Hematopoietic multipotent progenitor cell treated with erythropoietin and hydrocortisone succinate and interleukin-3 and kit ligand, for 15 days (in vitro differentiated cells): Measurements from ENCODE around the gene TRAF6.
"Not testable (repeated sequence)": the region's sequence is repeated elsewhere in the genome, so short reads cannot be mapped to it uniquely, and the experiment has no call there.

Experiments used
- DNase-seq: peaks from one replicate; pipeline ENCODE4 v3.0.0-alpha.2; 2015; ENCODE audit warnings: low spot score

TRAF6 gene

DNA sequence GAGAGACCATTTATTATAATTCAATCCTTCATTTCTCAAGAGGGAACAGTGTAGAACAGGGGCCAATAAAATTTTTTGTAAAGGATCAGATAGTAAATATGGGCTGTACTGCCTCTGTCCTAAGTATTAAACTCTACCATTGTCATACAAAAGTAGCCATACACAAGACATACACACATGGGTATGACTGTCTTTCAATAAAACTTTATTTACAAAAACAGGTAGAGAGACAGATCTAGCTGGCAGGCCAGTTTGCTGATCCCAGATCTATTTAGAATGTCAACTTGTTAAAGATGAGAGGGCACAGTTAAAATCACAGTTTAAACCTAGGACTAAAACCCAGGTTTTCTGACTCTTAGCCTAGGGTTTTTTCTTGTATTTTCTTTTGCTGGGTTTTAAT is 16.7 kb downstream of the TRAF6 start:
- DNase-seq, result no peak

DNA sequence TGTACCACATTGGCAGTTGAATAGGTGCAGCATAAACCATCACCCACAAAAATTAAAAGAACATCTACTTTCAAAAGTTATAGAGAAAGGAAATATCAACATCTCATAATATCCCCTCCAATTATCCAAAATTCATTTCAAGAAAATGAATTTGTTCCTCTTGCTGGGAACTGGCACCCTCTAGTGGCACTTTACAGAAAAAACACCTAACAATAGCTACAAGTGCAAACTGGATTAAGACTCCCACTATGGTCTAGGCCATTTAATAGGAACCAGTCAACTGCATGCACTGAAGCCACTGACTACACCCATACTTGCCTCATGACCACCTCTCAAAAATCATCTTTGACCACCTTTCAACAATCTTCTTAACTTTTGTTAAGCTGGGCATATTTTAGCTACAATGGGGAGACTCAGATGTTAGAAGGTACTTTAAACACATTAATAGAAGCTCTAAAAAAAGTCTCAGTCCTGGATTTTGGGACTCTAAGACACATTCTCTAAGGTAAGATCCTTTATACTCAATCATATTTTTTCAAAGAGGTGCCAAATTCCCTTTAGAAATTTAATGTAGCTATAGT is 17.3 kb downstream of the TRAF6 start:
- peak; percentile 69 for DNase-seq

DNA sequence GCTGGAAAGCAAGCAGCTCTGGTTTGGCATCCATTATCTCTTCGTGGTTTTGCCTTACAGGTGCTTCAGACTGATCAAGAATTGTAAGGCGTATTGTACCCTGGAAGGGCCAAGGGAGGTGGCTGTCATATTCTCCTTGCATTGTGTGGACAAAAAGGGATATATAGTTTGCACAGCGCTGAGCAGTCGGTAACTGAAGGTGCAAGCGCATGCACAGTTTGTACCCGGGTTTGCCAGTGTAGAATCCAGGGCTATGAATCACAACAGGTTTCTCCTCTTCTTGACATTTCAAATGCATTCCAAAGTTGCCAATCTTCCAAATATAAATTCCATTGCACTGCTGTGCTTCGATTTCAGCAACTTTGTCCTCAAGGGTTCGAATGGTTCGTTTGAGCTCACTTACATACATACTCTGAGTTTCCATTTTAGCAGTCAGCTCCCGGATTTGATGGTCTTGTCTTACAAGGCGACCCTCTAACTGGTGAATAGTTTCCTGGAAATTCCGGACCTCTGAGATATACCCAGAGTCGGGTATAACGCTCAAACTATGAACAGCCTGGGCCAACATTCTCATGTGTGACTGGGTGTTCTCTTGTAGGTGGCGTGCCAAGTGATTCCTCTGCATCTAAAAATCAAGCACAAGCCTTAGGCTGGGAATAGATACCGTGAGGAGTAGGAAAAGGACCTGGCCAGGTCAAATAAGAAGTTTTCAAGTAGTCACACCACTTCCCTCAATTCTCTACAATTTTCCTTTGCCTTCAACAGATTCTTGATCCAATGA is 19.9 kb downstream of the TRAF6 start:
- no peak for DNase-seq

DNA sequence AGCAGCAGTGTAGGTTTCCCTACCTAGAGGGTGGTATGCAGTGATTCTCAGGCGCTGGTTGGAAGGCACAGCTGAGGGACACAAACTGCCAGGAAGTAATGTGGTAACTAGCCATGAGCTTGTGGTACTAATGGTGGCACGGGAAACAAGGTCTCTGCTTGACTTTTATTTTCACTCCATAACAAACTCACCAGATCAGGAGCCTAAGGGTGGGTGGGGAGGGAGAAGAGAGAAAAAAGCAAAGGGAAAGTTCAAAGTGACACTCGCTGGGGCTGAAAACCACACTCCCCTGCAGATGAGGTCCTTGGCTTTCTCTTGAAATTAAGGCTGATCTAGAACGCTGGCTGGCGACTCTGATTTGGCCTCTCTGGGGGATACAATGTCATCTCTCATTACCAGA is 22.0 kb downstream of the TRAF6 start:
- no peak for DNase-seq

DNA sequence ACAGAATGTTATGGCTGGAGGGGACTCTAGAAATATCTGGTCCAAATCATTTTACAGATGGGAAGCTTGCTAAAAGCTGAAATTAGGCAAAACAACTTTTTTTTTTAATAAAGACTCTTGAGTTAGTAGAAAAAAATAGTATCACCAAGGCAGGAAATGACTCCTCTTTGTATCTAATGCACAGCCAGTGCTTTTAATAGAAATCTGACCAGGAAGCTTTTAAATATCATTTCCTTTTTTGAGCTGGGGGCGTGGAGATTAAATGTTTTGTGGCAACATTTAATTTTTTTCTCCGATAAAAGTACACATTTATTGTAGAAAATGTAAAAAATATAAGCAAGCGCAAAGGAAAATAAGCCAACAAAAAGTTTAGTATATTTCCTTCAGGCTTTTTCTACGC is 22.5 kb downstream of the TRAF6 start:
- no peak for DNase-seq

DNA sequence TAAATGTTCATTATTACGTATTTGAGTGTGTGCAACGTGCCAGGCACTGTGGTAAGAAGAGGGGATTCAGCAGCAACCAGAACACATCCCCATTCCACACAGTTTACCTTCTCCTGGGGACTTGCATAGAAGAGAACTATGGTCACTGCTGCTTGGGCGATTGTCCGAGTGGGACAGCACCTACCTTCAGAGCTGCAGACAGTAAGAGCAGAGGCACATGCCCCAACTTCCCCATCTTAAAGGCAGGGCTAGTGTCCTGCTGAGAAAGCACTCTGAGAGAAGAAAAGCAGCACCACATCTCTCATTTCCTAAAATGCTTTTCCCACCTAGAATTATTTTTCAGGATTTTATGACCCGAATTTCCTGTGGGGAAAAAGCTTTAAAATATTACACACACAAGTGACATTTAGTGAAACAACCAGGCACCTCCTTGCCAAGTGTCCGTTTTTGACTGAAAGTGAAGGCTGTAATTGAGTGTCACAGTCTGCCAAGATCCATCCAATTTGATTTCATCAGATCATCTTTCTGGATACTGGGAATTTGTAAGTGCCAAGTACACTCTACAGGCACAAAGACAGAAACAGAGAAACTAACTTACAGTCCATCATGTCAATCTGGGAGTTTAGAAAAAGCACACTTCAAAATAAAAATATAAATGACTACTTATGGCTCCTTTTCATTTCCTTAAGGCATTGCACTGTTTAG is 24.6 kb downstream of the TRAF6 start:
- DNase-seq, result no peak

DNA sequence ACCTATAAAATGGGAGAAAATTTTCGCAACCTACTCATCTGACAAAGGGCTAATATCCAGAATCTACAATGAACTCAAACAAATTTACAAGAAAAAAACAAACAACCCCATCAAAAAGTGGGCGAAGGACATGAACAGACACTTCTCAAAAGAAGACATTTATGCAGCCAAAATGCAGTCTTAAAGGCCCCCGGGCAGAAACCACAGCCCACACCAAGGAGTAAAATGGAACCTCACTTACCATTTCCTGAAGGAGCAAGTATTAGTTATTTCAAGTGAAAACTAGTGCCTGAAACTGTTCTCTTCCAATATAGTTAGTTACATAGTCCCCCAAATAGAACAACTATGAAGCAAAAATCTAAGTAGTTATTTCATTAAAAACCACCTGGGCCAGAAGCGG is 27.0 kb downstream of the TRAF6 start:
- not testable (repeated sequence) for DNase-seq

DNA sequence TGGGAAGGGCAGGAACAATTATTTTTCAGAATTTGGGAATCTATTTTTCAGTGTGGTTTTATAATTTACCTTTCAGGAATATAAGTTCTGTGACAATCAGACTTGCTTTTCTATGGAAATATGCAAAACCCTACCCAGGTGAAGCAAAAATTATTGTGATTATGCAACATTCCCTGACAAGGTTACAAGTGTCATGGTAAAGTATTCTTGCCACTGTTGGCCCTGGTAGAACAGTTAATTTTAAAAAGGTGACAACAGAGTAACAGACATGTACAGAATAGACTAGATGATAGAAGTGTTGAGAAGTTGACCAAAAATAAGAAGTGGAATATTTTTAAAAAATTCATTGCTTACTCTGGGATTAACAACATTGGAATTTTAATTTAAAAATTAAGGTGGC is 29.2 kb downstream of the TRAF6 start:
- no peak for DNase-seq

DNA sequence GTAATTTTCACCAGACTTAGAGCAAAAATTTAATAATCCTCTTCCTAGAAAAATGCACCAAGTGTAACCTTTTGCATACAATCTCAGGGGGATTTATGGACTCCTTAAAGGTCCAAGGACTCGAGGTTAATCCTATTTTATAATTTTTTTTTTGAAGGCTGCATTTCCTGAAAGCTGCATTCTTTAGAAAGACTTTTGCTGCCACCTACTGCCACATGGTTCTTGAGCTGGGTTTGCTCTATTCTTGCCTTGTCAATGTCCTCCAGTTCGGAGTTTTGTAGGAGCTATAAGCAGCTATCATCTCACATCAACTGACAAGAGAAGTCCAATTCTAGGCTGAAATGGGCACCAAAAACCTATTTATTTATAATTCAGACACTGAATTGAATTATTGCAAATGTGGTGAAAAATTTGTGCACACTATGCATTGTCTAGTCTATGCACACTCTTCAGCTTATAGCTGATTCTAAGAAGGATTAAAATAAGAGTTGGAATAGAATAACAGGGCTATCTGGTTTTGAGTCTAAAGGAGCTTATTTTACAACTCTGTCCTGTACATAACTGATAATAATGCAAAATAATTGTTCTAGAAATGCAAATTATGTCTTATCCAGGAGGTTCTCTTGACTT is 31.3 kb downstream of the TRAF6 start:
- DNase-seq, result no peak

DNA sequence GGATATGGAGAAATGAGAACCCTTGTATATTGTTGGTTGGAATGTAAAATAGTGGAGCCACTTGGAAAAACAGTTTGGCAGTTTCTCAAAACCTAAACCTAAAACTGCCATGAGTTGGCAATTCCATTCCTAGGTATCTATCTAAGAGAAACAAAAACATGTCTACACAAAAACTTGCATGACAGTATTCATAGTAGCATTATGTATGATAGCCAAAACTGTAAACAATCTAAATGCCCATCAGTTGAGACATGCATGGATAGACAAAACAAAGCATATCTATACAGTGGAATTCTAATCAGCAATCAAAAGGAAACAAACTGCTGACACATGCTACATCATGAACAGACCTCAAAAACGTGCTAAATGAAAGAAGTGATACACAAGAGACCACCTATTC is 34.9 kb downstream of the TRAF6 start:
- no peak for DNase-seq

DNA sequence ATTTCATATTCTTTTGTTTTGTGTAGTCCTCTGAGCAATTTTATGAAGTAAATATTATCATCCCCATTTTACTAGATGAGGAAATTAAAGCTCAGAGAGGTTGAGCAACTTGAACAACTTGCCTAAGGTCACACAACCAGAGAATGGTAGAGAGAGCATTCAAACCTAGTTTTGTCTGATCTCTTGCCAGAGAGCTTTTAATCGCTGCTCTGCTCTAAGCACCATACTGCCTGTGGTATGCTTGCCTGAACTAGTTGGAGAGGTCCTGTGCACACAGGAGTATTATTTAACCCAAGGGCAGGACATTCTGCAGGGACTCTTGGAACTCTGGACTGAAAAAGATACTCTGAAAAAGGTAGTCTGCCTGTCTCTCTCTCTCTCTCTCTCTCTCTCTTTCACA is 38.5 kb downstream of the TRAF6 start:
- DNase-seq, result no peak

DNA sequence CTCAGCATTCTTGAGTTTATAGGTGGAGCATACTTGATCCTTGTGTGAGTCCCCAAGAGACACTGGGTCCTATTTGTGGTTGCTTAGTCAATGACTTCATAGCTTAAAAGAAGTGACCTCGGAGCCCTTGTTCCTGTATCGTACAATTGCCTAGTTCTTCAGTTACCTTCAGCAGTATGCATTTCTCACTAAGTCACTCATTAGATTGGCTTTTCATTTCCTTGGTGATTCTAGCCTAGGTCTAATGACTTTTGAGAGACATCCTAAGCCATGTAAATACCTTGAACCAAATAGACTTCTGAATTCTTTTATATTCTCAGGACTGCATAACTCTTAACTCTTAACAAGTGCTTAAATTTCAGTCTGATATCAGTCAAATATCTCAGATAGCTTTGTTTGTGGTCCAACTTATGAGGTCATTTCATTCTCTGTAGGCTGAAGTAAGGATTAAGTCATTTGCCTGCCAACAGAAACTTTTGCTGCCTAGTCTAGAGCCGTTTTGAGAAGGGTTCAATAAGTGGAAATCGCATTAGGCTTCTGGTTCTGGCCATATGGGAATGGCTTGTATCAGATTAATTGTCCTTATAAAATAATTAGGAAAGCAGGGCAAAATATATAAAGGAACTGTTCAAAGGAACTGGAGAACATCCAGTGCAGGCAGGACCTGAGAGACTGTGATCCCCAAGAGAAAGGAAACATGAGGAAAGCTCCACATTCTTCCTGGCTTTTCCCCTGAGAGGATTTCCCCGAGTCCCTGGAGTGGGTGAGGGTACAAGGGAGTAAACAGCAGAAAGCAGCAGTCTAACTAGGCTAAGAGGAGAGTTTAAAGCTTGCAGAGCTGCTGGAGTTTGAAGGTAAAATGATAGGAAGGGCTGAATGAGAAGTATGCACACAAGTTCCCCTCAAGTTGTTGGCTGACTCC is 39.9 kb downstream of the TRAF6 start:
- no peak for DNase-seq

DNA sequence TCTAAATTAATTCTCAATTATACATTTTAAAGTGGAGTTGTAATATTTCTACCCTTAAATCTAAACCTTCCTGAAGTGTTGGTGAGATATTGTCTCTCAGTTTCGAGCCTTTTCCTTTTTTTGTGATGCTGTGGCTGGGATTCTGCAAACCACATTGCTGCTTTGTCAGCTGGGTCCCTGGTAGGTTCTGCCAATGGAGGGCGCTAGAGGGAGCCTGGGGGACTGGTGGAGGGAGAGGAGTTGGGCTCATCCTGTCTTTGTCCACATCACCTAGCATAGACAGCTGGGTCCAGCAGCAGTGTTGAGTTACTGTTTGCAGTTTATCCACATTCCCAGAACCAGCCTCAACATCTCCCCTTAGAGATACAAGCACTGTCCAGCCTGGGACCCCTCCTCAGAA is 41.0 kb downstream of the TRAF6 start:
- no peak for DNase-seq

DNA sequence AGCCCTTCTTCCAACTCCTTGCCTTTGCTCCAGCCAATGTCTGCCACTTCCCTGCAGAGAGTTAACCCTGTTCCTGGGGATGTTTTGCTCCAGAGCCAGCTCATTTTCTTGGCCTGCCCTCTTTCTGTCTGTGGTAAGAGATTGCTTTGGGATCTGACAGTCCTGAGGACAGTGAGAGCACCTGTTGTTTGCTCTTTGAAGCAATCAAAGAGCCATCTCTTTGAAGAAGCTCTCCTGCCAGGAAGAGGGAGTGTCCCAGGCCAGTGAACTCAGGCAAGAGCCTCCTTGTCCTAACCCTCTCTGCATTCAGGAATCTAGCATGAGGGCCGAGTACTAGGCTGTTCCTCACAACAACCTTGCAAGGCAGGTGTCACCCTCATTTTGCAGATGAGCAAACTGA is 42.2 kb downstream of the TRAF6 start:
- no peak for DNase-seq

DNA sequence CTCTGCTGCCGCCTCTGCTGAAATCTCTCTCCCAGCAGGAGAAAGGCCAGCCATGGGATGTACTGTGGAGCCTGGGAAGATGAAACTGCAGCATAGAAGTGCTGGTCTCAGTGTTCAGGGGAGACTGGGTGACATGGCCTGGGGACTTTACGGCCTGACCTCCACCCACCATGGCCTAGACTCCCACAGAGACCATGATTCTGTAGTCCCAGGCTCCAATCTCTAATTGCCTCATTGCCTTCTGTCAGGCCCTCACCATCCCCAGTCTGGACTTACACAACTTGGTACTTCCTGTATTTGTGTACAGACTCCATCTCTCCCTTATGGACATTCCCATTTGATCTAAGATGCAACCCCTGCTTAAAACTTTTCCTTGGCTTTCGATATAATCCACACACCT is 43.1 kb downstream of the TRAF6 start:
- DNase-seq, result no peak

DNA sequence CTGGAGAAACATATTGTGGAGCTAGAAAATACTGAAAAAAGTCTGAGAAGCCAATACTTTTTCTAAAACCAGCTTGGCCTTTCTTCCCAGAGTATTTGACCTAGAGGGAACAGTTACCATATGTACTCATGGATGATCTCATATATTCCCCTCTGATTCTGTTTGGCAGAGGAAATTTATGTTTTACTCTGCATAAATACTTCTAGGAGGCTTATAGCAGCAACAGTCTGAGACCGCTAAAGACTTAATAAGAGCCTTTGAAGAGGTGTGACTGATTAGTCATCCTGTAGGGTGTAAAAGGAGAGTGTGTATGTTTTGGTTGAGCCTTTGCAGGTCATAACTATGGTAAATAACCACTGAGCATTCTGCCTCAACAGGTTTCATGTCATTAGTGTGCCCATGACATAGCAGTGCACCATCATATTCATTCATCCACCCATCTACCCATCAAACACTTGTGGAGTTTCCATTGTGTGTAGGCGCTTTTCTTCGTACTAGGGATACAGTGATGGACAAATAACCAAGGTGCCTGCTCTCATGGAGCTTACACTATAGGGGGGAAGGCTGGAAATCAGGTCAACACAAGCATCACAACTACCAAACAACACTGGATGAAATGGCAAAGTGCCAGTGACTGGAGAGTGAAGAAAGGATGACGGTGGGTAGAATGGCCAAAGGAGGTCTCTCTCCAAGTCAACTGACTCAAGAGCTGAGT is 44.5 kb downstream of the TRAF6 start:
- DNase-seq, result no peak

DNA sequence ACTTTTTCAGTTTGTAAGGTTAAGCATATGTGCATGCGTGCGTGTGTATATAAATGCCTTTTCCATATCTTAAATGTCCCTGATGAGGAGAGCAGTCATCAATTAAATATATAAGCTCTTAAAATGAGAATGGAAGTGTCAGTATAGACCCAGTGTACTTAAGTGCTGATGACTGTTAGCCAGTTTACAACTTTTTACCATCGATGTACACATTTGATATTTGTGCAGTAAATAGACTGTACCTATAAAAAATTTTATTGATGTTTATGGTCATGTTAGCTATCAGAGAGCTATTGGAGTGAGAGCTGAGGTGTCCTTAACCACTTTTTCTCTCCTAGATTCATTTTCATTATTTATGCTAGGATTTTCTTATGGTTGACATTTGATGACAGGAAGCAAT is 45.4 kb downstream of the TRAF6 start:
- DNase-seq, result no peak

DNA sequence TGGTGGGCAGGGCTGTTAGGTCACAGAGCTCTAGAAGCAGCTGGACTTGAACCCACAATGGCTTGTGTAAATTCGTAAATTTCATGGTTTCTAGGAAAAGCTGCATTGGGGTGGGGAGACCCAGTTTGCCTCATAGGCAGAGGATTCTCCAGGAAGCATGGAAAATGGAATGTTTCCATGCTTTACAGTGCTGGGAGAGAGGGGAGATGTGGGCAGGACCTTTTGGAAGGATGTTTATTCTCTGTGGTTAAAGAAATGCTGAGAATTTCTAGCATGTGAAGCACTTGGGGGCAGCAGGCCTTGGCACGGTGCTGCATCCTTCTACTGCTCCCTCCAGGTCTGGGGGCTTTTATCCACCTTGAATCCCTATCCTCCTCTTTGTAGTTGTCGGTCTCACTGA is 46.3 kb downstream of the TRAF6 start:
- no peak for DNase-seq

DNA sequence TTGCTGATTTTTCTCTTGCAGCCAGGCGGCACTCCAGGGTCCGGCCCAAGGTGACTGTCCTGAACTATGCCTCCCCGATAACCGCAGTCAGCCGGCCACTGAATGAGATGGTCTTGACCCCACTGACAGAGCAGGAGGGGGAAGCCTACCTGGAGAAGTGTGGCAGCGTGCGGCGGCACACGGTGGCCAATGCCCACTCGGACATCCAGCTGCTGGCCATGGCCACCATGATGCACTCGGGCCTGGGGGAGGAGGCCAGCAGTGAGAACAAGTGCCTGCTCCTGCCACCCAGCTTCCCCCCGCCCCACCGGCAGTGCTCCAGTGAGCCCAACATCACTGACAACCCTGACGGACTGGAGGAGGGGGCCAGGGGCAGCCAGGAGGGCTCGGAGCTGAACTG is 47.8 kb downstream of the TRAF6 start:
- no peak for DNase-seq

DNA sequence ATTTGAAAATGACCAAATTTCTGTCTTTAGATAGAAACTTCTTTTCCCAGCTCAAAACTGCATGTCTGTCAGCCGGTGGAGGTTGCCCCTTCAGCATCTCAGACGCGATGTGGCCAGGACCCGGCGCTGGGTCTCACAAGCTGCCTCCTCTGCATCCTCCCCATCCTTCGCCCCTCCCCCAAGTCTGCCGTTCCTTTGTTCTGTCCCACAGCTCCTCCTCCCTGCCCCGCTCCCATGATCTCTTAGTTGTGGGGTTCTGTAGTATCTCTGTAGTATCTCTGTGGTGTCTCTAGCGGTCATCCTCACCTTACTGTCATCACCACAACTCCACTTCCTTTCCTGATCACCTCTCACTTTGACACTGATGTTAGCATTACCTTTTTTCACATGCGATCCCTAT is 49.9 kb downstream of the TRAF6 start:
- DNase-seq, result no peak

DNA sequence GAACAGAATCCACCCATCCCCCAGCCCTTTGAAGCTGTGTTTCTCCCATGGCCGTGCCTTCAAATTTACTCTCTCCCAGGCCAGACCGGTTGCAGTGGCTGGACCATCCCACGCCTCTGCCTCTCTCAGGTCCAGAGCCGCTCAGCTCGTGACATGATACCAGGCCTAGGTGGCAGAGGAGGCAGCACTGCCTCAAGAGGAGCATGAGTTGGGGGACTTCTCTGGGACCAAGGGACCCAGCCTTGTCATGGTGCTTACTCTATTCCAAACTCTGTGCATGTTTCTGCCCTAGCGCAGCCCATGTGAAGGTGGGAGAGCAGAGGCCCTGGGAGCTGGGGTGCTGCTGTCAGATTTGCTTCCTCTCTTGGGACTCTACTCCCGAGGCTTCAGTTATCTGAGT is 51.0 kb downstream of the TRAF6 start:
- DNase-seq, result no peak
